Stimulated activated CD4-positive, alpha-beta T cell treated with anti-CD3 and anti-CD28 coated beads, Interleukin-15, amount 100 ng/mL, for 1 hour (primary cell): ENCODE measurements around the gene DNAJC12.
"Not testable (repeated sequence)": the region's sequence is repeated elsewhere in the genome, so short reads cannot be mapped to it uniquely, and the experiment has no call there.

ENCODE experiments used
- DNase-seq, 2 donors: peaks; one replicate each; pipeline ENCODE4 v3.0.0-alpha.2; 2020; ENCODE audit warnings: low read depth in 1 of 2, low spot score in 1 of 2

Gene DNAJC12

DNA sequence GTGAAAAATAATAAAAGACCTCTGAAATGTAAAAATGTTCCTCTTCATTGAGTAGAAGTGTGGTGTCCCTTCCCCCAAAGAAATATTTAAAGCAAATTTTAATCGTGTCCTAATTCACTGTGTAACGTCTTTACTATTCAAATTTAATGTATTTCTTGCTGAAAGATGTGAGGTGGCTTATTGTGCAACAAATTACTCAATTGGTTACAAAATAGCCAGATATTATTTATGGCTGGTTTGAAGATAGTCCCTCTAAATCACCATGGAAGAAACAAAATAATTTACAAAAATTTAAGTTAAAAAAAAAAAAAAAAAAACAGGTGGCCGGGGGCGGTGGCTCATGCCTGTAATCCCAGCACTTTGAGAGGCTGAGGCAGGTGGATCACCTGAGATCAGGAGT, 43.7 kb downstream of the DNAJC12 start:
- no peak for DNase-seq

- no peak for DNase-seq
Observed at GRCh38 chr10:67793313-67793712, 44.7 kb downstream of the DNAJC12 start.

- no peak for DNase-seq
Observed at GRCh38 chr10:67792653-67793052, 45.3 kb downstream of the DNAJC12 start.

DNA sequence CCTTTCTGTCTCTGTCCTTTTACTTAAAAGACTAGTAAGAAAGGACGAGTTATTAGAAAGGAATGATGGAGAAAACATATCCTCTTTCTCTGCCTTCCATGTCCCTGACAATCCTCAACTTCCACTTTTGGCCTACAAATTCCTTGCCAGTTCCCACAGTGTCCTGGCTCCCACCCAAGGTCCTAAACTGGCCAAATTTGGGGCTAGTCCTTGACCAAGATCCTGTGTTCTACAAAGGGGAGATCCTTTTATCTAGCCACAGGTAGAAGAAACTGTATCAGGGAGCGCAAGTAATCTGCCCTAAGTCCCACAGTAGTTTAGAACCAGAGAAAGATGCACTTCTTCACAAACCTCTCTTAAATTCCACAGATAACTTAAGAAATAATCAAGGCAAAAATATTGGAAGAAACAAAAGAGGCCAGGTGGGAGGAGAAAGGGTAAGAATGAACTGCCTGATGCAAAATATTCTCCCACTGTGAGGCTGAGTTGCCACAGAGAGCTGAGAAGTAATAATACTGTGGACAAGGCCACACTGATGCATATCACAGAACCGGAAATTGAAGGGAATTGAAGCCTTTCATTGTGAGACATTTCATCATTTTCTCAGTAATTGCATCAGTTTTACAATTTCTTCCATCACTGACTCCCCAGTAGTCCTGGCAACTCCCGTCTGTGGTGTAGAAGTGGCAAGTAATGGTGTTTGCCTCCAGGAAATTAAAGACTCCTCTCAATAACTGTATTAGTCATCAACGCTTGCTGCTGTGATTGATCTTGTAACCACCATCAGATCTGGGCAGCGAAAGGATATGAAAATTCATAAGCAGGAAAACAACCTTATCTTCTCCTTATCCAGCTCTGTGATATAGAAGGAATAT, 47.2 kb downstream of the DNAJC12 start:
- DNase-seq: no peak

- no peak for DNase-seq
Observed at GRCh38 chr10:67789769-67790168, 48.2 kb downstream of the DNAJC12 start.

- peak; percentile 34 to 64 for DNase-seq
Observed at GRCh38 chr10:67788028-67788886, 49.7 kb downstream of the DNAJC12 start.

DNA sequence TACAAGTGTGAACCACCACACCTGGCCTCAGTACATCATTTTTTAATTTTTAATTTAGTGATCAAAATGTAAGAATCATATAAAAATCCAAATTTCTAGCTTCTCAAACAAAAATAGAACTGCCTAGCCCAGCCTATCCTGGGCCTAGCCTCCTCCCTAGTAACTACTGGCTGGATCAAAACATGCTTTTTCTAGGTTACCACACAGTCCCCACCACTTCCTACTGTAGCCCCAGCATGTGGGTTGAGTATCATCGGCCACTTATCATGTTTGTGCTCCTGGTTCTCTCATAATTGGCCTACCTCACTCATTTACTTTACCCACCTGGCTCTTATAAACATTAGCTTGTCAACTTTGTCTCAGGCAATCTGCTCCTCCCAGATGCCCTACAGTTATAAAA, 52.9 kb downstream of the DNAJC12 start:
- no peak for DNase-seq

GRCh38 chr10:67784474-67784873, 53.5 kb downstream of the DNAJC12 start:
- DNase-seq: no peak

GRCh38 chr10:67783606-67784294, 54.2 kb downstream of the DNAJC12 start:
- no peak for DNase-seq

- DNase-seq: no peak
Observed at GRCh38 chr10:67782530-67782929, 55.5 kb downstream of the DNAJC12 start.

GRCh38 chr10:67780759-67781538, 57.0 kb downstream of the DNAJC12 start:
- DNase-seq: no peak

DNA sequence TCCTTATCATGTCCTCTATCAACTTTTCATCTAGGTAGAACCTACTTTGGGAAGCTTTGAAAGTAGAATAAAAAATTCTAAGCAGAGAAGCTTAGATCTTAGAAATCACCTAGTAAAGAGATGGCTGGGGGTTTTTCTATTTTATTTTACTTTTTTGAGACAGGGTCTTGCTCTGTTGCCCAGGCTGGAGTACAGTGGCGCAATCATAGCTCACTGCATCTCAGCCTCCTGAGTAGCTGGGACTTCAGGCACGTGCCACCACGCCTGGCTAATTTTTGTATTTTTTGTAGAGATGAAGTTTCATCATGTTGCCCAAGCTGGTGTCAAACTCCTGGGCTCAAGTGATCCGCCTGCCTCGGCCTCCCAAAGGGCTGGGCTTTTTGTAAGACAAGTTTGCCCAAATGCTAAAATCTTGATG, 57.8 kb downstream of the DNAJC12 start:
- not testable (repeated sequence) for DNase-seq

DNA sequence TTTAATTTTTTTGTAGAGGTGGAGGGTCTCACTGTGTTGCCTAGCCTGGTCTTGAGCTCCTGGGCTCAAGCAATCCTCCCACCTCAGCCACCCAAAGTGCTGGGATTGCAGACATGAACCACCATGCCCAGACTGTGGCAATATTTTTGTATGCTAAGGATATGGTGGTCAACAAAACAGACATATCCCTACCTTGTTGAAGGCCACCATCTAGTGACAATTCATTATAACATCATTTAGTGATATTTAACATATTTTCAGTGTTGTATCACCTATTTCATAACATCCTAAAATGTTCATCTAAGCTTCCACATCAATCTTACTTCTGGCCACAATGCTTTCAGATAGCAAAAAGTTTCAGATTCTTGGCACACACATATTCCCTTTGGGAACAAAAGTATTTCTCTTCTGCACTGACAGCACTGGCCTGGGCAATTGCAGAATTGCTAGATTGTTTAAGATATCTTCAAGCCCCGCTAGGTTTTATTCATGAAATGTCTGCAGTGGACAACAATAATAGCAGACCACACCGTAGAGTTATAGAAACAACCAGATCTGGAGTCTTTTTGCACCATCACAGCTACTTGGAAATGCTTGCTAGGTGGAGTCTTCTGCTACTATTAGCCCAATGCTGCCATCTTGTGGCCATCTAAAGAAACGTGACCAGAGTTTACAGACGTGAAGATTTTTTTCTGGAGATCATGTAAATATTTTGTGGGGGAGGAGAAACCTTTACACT, 58.4 kb downstream of the DNAJC12 start:
- DNase-seq: peak in 1 of 2 donors; percentile 13

- DNase-seq: no peak
Observed at GRCh38 chr10:67776371-67776770, 61.6 kb downstream of the DNAJC12 start.

- DNase-seq: no peak
Observed at GRCh38 chr10:67775279-67775678, 62.7 kb downstream of the DNAJC12 start.

- DNase-seq: no peak
Observed at GRCh38 chr10:67772894-67773511, 65.0 kb downstream of the DNAJC12 start.

DNA sequence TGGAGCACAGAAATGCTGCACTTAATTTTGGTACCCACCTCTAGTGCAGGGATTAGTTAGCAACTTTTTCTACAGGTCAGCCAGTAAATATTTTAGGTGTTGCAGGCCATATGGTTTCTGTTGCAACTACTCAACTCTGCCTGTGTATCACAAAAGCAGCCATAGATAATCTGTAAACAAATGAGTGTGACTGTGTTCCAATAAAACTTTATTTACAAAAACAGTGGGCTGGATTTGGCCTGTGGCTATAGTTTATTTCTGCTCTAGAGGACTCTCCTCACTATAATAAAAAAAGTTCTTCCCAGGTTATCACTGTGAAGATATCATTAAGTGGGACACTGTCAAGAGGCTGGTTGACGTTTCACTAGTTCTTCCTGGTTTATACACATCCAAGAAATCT, 65.8 kb downstream of the DNAJC12 start:
- DNase-seq: no peak

- no peak for DNase-seq
Observed at GRCh38 chr10:67771200-67771599, 66.8 kb downstream of the DNAJC12 start.

DNA sequence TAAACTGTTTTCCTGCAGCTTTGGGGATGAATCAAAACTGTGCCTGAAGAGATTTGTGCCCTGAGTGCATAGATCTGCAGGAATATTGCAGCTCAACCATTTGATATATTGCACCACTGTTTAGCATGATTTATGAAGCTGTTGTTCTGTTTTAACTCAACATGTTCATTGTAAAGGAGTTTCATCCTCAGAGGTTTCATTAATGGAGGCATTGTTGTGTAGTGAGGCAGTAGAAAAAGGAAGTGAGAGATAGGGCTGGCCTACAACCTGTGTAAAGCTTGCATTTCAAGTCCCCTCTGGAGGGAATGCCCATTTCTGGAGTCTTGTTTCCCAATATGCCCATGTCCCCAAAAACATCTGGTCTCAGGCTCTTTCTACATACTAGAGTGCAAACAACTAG, 67.5 kb downstream of the DNAJC12 start:
- no peak for DNase-seq

DNA sequence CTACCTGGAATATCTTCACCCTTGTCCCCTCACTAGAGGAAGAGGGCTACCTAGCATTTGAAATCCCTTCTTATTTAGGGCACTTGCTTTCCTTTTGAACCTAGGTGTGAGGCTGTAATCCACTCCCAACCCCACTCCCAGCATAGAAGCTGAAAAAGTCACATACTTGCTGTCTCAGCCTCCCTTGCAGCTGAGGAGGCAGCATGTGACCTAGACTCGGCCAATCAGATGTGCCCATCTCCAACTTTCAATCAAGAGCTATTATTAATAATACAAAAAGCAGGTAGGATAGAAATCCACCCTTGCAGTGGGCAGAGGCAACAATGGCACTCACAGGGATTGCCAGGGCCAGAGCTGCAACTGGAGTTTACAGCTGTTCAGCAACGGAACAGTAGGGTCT, 70.7 kb downstream of the DNAJC12 start:
- no peak for DNase-seq
